ENCODE data around the gene HSPG2. TPM values are rescaled to one million over a fixed set of nuclear protein-coding genes. Genes with fewer than 3 reads are reported as not detected.

Gene HSPG2
- total and polyA plus RNA-seq, 2 of the 13 experiments (the other 11 are each of a cell fraction or from before 2014, with no cell fraction given), result 9.1 to 13.1 TPM

DNA sequence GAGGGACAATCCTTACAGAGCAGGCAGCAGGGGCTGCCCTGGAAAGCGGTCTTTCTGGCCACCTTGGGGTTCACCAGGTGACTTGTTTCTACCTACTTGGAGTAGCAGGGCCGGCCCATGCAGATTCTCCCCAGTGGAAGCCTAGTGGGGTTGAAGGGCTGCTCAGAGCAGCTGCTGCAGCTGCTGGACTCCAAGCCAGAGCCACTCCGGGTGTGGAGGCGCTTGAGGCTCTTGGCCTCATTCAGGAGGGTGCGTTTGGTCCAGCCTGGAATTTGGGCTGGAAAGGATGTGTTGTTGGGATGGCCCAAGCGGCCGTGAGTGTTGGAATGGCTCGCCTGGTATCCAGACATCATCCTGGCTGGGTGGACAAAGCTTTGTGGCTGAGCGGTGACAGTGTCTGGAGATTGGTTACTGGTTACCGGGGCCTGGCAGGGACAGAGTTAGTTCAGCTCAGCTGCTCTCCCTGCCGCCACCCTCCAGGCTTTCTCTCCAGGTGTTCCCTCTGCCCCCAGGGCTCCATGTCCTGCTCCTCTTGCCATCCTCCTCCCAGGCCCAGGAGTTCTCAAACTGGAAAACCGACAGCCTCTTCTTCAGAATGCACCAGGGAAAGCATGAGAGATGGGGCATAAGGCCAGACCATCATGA, 14.2 kb upstream of the HSPG2 start (continued):
- TF ChIP-seq, protein P1, sequence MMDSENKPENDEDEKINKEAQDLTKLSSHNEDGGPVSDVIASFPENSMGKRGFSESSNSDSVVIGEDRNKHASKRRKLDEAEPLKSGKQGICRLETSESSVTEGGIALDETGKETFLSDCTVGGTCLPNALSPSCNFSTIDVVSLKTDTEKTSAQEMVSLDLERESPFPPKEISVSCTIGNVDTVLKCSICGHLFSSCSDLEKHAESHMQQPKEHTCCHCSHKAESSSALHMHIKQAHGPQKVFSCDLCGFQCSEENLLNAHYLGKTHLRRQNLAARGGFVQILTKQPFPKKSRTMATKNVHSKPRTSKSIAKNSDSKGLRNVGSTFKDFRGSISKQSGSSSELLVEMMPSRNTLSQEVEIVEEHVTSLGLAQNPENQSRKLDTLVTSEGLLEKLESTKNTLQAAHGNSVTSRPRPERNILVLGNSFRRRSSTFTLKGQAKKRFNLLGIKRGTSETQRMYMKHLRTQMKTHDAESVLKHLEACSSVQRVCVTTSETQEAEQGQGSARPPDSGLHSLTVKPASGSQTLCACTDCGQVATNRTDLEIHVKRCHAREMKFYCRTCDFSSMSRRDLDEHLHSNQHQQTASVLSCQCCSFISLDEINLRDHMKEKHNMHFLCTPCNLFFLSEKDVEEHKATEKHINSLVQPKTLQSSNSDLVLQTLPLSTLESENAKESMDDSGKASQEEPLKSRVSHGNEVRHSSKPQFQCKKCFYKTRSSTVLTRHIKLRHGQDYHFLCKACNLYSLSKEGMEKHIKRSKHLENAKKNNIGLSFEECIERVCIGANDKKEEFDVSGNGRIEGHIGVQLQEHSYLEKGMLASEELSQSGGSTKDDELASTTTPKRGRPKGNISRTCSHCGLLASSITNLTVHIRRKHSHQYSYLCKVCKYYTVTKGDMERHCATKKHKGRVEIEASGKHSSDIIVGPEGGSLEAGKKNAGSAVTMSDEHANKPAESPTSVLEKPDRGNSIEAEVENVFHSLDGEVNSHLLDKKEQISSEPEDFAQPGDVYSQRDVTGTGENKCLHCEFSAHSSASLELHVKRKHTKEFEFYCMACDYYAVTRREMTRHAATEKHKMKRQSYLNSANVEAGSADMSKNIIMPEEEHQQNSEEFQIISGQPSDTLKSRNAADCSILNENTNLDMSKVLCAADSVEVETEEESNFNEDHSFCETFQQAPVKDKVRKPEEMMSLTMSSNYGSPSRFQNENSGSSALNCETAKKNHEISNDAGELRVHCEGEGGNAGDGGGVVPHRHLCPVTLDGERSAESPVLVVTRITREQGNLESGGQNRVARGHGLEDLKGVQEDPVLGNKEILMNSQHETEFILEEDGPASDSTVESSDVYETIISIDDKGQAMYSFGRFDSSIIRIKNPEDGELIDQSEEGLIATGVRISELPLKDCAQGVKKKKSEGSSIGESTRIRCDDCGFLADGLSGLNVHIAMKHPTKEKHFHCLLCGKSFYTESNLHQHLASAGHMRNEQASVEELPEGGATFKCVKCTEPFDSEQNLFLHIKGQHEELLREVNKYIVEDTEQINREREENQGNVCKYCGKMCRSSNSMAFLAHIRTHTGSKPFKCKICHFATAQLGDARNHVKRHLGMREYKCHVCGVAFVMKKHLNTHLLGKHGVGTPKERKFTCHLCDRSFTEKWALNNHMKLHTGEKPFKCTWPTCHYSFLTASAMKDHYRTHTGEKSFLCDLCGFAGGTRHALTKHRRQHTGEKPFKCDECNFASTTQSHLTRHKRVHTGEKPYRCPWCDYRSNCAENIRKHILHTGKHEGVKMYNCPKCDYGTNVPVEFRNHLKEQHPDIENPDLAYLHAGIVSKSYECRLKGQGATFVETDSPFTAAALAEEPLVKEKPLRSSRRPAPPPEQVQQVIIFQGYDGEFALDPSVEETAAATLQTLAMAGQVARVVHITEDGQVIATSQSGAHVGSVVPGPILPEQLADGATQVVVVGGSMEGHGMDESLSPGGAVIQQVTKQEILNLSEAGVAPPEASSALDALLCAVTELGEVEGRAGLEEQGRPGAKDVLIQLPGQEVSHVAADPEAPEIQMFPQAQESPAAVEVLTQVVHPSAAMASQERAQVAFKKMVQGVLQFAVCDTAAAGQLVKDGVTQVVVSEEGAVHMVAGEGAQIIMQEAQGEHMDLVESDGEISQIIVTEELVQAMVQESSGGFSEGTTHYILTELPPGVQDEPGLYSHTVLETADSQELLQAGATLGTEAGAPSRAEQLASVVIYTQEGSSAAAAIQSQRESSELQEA (CRISPR knock-in tag; IDR thresholded peaks at IDR 0.05; ENCODE audit: not compliant biosample characterization), result no peak
- TF ChIP-seq ZNF235 (CRISPR knock-in tag; IDR thresholded peaks at IDR 0.05; ENCODE audit: borderline replicate concordance) (no peak), JDP2 (CRISPR knock-in tag; IDR thresholded peaks at IDR 0.05; ENCODE audit: borderline replicate concordance) (no peak), KLF9 (CRISPR knock-in tag; IDR thresholded peaks at IDR 0.05; ENCODE audit: low read depth) (no peak), ZC3H4 (CRISPR knock-in tag; IDR thresholded peaks at IDR 0.05; ENCODE audit: borderline replicate concordance) (no peak), ZKSCAN1 (IDR thresholded peaks at IDR 0.05; ENCODE audit: low read length) (no peak), REPIN1 (CRISPR knock-in tag; IDR thresholded peaks at IDR 0.05; ENCODE audit: borderline replicate concordance, low read depth) (no peak), MATR3 (CRISPR knock-in tag; IDR thresholded peaks at IDR 0.05) (no peak), KLF16 (CRISPR knock-in tag; IDR thresholded peaks at IDR 0.05) (no peak), SRSF4 (IDR thresholded peaks at IDR 0.05; ENCODE audit: low read depth, low read length, poor library complexity, severe bottlenecking) (no peak), ZMYM3 (CRISPR knock-in tag; IDR thresholded peaks at IDR 0.05) (no peak), RBM39 (IDR thresholded peaks at IDR 0.05; ENCODE audit: low read depth, low read length, poor library complexity, severe bottlenecking) (no peak), FOXK1 (CRISPR knock-in tag; IDR thresholded peaks at IDR 0.05; ENCODE audit: borderline replicate concordance, low read depth) (no peak), HOXA9 (CRISPR knock-in tag; IDR thresholded peaks at IDR 0.05; ENCODE audit: borderline replicate concordance) (no peak), NFYB (CRISPR knock-in tag; IDR thresholded peaks at IDR 0.05) (no peak)
- TF ChIP-seq, protein P2, sequence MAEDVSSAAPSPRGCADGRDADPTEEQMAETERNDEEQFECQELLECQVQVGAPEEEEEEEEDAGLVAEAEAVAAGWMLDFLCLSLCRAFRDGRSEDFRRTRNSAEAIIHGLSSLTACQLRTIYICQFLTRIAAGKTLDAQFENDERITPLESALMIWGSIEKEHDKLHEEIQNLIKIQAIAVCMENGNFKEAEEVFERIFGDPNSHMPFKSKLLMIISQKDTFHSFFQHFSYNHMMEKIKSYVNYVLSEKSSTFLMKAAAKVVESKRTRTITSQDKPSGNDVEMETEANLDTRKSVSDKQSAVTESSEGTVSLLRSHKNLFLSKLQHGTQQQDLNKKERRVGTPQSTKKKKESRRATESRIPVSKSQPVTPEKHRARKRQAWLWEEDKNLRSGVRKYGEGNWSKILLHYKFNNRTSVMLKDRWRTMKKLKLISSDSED (CRISPR knock-in tag; IDR thresholded peaks at IDR 0.05), result no peak
